GM18505 (cell line): ENCODE measurements around the gene TRIM38.

Experiments
- ATAC-seq: cut with Tn5 transposase; IDR thresholded peaks from one replicate; pipeline ENCODE4 v1.9.1; 2021; ENCODE audit not compliant: unreplicated experiment
- POLR2A ChIP-seq: IDR thresholded peaks from 4 replicates; pipeline ENCODE4 v1.6.1; 2011; ENCODE audit warnings: borderline replicate concordance; ENCODE audit not compliant: insufficient read depth, insufficient read length; ENCODE audit errors: extremely low read depth

The TRIM38 gene

GRCh38 chr6:26034905-26035304 lies 72.3 kb downstream of the TRIM38 start:
- ATAC-seq, result no peak
- TF ChIP-seq POLR2A, result no peak
